GM19463 (cell line): ENCODE results near the gene CFAP99.

ENCODE experiments used
- ATAC-seq: cut with Tn5 transposase; IDR thresholded peaks from one replicate; pipeline ENCODE4 v1.9.1; 2021; ENCODE audit warnings: mild to moderate bottlenecking, moderate library complexity; ENCODE audit not compliant: unreplicated experiment

The CFAP99 gene

DNA sequence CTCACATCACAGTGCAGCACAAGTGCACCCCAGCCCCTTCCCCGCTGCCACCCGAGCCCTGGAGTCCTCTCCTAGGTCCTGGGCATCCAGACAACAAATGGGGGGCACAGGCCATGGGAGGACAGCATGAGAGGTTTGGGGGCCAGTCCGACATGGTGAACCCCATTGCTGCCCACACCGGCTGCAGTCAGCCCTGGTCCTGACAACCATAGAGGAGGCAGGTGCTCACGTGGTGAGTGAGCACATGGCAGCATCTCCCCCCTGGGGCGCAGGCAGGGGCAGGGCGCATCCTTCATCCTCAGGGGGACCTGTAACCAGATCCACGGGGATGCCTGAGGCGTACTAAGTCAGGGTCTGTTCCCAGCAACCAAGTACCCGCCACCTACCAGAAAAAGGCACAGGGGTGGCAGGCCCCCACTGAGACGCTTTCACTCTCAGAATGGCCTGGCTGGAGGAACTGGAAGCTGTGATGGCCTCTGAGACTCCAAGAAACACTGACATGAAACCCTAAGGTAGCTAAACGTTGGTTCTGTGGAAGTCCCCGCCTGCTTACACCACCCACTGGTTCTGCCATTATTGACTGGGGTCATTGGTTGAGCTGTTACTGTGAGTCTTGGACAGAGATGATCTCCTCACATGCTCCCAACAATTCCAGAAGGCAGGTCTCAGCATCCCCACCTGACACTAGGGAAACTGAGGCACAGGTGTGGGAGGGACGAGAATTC is 6.8 kb upstream of the CFAP99 start:
- peak; percentile 32 for ATAC-seq

DNA sequence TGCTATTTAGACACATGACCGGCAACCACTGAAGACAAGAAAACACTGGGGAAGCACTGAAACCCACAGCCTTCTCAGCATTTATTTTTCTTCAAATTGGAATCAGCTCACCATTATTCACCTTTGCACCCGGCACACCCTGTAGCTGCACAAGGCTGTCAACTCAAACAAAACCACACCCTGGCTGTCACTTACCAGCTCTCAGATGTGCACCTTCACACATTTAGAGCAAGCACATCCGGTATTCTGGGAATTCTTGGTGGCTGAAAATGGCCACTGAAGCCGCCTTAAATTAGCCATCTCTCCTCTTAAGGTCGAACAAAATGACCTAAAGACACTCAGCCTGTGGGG is 6.2 kb upstream of the CFAP99 start:
- ATAC-seq, result peak; percentile 29

DNA sequence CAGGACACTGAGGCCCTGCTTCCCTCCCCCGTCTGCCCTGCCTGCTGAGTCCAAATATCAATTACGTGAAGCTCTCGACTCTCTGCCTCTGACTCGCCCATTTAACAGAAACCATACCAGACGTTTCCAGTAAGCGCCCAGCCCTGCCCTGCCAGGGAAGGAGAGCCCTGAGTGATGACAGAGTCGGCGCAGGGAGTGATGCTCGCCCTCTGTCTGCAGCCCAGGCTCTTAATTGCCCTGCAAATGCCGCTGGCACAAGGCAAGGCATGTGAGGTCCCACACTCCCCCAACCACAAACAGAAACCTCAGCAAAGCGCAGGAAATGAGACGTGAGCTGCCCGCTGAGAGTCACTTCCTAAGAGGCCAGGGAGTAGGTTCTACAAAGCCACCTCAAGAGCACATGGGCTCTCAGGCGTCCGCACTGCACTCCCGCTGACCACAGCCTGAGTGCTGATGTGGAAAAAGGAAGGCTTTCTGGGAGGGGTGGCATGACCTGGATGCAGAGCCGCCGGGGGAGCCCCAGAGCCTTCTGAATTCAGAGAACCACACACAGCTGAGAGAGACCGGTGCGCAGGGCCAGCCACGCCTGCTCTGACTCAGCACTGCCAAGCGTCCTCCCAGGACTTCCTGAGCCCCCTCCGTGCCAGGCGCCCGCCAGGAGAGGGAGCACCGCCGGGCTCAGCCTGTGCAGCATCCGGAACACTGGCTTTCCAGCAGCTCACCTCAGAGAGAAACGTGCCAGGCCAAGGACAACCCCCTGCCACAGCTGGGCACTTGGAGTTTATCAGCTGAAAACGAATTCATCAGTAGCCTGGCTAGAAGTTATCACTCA is 5.7 kb upstream of the CFAP99 start:
- ATAC-seq, result peak; percentile 65

DNA sequence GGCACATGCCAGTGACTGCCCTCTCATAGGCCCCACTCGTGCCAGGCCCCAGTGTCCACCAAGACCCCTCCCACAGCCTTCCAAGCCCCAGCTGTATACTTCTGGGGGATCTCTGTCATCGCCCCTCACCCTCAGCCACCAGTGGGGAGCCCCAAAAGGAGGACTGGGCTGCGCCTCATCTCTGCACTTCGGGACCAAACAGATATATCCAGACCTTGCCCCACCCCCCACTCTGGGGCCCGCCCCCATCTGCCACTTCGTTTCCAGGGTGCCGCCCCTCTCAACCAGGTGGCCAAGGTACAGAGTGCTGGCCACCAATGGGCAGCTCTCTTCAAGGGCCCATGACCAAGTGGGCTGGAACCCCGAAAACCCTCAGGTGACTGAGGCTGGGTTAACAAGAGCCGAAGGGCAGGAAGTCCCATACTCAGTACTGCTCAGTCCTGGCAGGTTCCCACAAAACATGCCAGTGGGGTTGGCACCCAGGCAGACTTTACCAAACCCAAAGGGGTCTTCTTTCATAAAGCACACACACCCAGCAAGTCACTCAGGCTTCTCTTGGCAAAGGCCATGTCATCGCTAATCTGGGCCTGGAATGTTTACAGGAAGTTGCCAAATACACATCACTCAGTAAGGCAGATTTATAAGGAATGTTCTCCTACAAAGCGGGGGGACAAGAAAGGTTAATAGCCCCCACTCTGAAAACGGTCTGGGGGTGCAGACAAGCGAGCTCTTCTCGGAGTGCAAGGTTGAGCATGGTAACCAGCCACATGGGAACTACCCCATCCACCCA is 4.7 kb upstream of the CFAP99 start:
- ATAC-seq, result no peak

DNA sequence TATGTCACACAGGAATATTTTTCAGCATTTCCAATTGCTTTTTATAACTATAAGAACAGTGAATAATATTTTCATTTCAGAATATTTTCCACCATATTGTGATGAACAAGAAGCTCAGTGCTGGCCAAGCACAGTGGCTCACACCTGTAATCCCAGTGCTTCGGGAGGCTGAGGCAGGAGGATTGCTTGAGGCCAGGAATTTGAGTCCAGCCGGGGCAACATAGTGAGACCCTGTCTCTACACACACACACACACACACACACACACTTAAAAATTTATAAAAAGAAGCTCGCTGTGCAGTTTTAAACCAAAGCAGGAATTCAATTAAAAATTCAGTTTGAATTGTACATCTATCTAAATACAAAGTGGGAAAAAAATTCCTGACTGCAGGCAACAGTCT is 3.5 kb upstream of the CFAP99 start:
- no peak for ATAC-seq

DNA sequence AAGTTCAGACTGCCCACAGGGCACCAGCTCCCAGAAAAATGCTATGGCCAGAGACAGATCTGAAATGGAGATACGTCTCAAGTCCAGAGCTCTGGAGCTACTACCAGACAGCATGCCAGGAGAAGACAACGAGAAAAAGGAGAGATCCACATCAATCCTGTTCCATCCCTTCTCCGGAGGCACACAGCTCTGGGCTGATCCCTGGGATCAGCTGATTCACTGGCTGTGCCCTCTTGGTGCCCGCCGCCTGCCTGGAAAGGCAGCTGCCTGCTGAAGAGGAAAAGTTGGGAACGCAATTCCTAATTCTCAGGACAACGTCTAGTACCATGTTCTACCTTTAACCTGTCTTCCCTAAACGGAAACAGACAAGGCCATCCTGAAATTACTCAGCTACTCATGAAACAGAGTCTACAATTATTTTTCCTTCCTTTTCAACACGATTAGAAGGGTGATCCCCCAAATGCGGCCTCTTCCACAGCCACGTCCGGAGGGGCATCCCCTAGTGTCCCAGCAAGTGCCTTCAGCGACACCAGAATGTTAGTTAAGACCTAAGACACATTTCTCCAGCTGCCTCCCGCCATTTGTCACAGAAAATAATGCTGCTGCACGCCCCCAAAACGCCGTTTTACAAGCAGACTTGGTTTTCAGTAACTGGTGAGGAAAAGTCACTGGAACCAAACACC is 2.7 kb upstream of the CFAP99 start:
- no peak for ATAC-seq

DNA sequence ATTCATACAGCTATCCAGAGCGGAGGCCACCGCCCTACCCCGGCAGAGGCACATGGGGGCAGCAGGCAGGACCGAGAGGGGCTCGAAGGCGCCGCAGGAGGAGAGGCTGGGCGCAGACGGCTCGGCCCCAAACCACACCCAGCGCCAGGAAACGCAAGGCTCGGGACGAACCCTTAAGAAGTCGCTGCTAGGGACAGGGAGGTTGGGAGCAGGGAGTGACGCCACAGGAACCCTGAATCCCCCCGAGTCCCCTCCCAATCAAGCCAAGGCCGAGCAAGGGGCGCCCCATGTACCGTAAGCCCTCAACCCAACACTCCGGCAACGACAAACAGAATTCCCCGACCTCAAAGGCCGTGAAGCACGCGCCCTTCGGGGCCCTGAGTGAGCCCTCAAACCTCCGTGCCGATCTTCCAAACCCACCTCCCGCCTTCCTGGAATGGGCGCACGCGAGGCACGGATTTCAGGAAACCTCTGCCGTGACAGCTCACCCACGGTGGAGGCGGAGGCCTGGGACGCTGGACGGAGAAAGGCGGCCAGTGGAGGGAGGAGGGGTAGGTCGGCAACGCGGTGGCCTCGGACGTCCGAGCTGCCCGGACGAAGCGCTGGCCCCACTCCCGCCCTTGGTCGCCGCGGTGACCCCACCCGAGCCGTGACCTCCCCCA is 2.1 kb upstream of the CFAP99 start:
- ATAC-seq, result no peak

DNA sequence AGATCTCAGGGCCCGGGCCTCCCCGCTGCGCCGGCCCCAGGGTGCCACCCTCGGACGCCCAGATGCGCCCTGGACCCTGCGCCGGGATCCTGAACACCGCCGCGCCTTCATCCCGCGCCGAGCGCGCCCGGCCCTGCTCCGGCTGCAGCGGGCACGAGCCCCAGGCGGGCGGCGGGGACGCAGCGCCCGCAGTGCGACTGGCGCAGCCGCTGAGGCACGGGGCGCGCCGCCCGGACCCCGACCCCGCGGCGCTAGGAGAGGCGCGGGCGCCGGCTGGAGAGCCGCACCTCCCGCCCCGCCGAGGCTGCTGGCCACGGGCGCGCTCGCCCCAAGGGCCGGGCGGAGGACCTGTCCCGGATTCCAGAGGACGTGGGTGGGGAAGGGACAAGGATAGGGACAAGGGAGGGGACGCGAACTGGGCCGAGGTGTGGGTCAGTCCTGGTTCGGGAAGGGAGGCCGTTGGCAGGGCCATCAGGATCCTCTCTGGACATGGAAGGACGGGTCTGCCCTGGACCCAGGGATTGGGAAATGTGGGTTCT is 1.5 kb upstream of the CFAP99 start:
- no peak for ATAC-seq

DNA sequence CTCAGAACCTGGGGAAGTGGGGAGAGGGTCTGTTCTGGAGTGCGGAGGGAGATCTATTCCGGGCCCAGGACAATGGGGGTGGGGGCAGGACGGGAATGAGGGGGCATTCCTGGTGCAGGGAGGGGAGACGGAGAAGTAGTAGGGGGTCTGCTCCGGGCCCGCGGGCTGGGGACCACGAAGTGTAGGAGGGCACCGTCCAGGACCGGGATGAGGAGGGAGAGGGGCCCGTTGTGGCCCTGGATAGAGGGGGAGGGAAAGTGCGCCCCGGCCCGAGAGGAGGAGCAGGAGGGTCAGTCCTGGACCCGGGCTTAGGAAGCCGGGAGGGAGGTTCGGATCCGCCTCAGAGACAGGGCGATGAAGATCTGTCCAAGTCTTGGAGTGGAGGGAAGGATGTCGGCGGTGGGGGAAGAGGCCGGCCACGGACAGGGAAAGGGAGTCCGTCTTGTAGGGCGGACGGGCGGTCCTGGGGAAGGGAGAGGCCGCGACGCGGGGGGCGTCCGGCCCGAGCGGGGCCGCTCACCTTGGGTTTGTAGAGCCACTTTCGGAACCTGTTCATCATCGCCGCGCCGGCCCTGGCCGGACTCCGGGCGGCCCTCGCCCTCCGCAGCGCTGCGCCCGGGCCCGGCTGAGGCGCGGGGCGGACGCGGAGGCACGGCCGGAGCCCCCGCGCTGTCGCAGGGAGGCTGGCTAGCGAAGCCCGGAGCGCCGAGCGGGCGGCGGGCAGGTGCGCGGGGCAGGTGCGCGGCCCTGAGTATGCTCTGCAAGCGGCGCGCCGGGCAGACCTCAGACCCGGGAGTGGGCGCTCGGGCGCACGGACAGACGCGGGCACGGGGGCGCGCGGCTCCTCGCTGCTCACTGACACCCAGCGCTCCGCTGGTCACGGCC is 748 bp upstream of the CFAP99 start, which contains the start of gene ZFYVE28:
Gene ZFYVE28 (minus strand): TSS at position 881 of the 885 bp plus-strand sequence. CDS start 322 bp downstream, at position 559.
- ATAC-seq, result no peak

DNA sequence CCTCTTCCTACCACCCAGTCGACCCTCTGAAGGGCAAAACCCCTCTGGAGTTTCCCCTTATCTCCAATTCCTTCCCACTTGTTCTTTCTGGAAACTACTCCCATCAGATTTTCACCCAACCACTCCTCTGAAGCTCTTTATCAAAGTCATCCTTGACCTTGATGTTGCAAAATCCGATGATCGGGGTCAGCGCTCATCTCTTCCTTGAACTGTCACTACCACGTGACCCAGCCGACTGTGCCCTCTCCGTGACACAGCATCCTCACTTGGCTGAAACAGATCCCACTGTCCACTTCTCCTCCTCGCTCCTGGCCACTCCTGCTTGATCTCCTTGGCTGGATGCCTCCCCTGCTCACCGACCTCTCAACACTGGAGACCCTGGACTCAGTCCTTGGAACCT is 1.1 kb downstream of the CFAP99 start:
- no peak for ATAC-seq

DNA sequence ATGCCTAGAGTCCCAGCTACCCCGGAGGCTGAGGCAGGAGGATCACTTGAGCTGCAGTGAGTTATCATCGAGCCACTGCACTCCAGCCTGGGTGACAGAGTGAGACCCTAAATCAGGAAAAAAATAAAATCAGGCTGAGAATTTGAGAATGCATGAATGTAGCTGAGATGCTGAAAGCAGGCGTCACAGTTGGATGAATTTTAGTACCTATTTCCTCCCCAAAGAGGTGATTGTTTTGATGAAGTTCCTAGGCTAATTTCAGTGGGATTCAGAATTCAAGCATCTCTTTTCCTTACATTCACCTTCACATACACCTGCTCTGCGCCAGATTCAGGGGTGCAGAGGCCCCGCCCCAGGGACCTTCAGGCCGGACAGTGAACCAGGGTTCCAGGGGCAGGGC is 3.2 kb downstream of the CFAP99 start:
- ATAC-seq, result no peak

DNA sequence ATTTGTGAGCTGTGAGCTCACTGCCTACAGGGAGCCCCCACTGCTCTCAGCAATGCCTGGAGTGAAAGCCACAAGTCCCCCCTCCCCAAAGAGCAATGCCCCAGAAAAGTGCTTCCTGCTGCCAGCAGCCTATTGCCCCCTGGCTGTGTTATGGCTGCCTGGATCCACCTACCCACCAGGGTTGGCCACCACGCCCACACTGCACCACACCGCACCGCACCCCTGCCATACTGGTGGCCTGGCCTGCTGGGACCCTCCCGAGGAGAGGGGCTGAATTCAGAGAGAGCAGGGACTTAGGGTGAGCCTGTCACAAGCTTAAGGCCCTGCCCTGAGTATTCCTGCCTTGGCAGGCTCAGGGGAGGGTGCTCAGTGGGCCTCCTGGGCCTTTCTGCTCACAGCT is 4.3 kb downstream of the CFAP99 start:
- ATAC-seq, result no peak

DNA sequence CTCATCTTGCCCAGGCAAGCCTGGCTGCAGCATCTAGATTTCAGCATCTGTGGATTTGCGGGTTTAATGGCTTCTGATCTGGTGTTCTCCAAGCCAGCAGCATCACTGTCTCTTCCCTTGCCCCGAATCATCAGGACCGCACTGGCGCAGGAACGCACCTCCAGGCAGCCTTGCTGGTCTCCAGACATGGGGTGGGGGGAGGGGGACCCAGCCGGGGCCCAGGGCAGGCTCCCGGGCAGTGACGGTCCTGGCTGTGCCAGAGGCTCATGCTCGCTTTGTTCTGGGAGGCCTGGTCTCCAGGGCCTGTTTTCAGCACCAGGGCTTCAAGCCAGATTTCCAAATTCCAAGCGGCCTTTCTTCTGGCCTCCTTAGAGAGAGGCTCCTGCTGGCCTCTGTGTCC is 4.9 kb downstream of the CFAP99 start:
- ATAC-seq, result no peak

DNA sequence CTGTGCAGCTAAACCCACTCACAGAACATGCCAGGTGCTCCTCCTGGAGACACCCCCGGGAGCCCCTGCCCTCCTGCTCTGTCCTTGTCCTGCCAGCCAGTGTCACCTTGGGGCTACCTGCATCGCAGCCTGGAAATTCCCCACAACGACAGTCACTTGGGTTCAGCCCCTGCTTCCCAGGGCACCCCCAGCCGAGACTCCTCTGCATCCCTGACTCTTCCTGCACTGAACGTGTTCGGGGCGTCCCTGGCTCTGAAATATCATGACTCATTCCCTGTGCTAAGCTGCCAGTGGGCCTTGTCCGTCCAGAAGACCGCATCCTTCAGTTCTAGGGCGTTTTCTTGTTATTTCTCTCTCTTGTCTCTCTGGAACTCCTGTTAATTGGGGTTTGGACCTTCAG is 5.8 kb downstream of the CFAP99 start:
- ATAC-seq, result no peak

DNA sequence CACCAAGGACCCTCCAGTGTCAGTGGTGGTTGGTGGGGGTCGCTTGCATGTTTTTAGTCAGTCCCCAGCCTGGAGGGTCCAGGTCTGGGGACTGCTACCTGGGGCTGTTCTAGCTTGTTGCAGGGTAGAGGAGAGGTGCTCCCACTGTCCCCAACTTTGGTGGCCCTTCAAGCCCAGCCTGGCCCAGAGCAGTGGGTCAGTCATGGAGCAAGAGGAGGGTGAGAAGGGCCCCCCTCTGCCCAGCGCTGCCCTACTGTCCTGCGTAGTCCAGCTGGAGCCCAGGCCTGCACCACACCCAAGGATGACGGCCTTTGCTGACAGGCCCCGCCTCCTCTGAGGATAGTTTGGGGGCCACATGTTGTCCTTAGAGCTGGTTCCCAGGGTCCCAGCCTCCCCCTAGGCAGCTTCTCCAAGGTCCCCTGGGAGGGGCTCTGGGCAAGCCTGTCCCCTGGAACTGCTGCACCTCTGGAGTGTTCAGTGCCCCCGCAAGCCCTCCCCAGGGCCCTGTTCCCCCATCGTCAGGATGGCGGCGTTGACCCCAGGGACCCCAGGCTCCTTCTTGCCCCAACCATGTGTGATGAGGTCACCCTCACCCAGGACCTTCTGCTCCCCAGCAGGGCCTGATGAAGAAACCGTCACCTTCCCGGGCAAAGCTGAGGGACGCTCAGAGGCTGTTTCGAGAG is 6.8 kb downstream of the CFAP99 start:
- no peak for ATAC-seq

DNA sequence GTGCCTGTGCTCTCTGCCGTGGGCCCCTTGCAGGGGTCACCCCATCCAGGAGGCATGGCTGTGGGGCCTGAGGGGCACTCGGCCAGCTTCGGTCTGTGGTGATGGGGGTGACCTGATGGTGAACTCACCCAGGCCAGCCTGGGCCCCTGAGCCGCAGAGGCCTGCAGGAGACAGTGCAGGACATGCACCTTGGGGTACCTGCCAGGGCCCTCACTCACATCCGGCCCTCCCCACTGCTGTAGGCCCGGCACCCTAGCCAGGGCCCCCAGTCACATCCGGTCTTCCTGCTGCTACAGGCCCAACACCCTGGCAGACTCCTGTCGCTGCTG is 7.3 kb downstream of the CFAP99 start:
- ATAC-seq, result no peak

DNA sequence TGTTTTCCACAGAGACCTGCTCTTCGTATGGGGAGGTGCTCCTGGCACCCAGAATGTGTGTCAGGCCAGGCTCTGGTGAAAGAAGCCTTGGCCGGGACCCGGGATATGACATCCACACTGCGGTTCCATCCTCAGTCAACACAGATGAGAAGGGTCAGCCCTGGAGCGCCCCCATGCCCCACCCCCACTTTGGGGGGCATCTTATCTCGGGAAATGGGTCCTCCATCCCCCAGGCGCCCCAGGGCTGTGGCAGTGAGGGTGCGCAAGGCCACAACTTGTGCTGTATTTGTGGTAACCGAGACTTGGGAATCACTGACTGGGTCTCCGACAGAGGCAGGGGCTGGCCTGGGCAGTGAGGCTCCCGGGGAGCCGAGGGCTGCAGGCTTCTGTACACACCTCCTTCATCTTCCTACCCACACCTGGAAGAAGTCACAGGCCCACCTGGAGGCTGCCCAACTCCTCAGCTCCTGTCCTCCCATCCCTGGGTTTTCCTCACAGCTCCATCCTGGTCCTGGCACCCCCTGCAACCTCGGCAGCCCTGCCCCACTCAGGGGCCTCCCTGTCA is 8.0 kb downstream of the CFAP99 start:
- ATAC-seq, result no peak
